ENCODE results near the gene DIAPH2. TPM values are rescaled to one million over a fixed set of nuclear protein-coding genes. Genes with fewer than 3 reads are reported as not detected.

DIAPH2 gene
- total RNA-seq, 4 donors from 2014 or later: 41.8 to 64.5 (median 54.5) TPM

DNA sequence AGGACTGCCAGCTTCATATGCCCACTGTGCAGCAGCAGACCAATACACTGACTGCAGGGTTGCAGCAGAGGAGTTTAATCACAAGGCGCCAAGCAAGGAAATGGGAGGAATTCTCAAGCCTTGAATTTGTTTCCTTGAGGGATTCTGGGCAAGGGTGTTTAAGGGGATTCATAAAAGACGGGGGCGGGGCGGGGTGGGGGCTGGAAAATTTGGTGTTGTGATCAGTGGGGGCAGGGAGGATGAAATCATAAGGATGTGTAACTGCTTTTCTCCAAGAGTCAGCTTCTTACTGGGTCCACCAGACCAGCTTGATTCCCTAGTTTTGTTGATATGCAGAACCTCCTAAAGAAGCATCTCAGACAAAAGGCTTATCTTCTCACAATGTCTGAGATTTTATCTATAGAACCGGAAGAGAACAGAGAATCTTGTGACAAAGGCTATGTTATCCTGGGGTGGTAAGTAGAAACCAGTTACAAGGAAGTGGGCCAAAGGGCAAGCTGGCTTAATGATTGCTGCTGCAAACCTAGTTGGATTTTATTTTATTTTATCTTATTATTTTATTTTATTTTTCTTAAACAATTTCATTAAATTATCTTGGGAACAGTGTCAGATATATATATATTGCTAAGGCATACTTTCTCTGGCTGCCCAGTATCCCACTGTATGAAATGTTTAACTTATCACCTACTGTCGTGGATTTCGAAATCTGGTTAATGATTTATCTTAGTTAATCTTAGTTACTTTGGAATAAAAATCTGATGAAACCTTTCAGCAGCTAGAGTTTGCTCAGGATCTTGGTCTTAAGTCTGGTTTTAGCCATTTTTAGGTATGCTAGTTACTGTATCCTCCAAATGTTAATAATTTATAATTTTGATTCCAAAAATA lies 475.5 kb downstream of the DIAPH2 start:
- Histone ChIP-seq H3K4me3 (no peak overlapping the region), H3K36me3 (no peaks in the 10 kb centered on the region), H3K27ac (replicated peaks in 1 of 4) (no peak overlapping the region), H3K4me1 (peaks cover 0 to 11% (median 0%) of the 10 kb centered on the region in 4 donors), H3K9me3 (no peaks in the 10 kb centered on the region), H3K27me3 (no peaks in the 10 kb centered on the region)
- 52% methylated on average over 7 of the region's 7 CpGs for WGBS
- intact Hi-C loops (cut with DNase I): no loop called here
- DNase-seq (ENCODE audit: extremely low spot score): no peak
- TF ChIP-seq EP300 (IDR thresholded peaks at IDR 0.05) (no peak), POLR2A (IDR thresholded peaks at IDR 0.05; ENCODE audit: low read depth) (no peak), POLR2AphosphoS5 (IDR thresholded peaks at IDR 0.05) (no peak)
- TF ChIP-seq, protein P1, sequence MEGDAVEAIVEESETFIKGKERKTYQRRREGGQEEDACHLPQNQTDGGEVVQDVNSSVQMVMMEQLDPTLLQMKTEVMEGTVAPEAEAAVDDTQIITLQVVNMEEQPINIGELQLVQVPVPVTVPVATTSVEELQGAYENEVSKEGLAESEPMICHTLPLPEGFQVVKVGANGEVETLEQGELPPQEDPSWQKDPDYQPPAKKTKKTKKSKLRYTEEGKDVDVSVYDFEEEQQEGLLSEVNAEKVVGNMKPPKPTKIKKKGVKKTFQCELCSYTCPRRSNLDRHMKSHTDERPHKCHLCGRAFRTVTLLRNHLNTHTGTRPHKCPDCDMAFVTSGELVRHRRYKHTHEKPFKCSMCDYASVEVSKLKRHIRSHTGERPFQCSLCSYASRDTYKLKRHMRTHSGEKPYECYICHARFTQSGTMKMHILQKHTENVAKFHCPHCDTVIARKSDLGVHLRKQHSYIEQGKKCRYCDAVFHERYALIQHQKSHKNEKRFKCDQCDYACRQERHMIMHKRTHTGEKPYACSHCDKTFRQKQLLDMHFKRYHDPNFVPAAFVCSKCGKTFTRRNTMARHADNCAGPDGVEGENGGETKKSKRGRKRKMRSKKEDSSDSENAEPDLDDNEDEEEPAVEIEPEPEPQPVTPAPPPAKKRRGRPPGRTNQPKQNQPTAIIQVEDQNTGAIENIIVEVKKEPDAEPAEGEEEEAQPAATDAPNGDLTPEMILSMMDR (IDR thresholded peaks at IDR 0.05): no peak

DNA sequence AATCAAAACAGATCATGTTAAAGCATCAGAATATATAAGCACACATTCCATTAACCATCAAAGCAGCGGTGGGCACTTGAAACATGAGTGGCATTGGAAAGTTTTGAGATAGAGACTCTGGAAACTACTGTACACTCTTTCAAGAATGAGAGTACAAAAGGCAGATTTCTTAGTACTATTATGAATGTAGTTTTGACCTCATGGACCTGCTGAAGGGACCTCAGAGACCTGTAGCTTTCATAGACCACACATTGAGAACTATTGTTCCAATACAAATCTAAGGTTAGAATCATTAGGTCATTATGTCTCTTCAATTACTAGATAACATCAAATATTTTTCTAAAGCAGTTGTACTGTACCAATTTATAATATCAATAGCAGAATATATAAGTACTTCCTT lies 482.7 kb downstream of the DIAPH2 start:
- 94% methylated on average over 1 of the region's 1 CpG for WGBS
- TF ChIP-seq EP300 (IDR thresholded peaks at IDR 0.05): no peak
- no peak for TF ChIP-seq POLR2A (IDR thresholded peaks at IDR 0.05; ENCODE audit: low read depth)
- TF ChIP-seq, protein P1 (IDR thresholded peaks at IDR 0.05): no peak
- TF ChIP-seq POLR2AphosphoS5 (IDR thresholded peaks at IDR 0.05): no peak

DNA sequence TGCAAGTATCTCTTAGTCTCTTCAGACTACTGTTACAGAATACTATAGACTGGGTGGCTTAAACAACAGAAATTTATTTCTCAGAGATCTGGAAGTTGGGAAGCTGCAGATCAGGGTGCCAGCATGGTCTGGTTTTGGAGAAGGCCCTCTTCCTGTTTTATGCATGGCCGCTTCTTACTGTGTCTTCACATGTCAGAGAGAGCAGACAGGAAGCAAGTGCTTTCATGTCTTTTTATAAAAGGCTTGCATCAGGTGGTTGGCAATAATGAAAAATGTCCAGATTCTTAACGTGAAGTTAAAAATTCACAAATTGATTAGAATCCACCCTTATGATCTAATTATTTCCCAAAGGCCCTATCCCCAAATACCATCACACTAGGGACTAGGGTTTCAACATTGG lies 484.0 kb downstream of the DIAPH2 start:
- intact Hi-C loops (cut with DNase I): no loop called here
- H3K9me3 ChIP-seq: no peaks in the 10 kb centered on the region
- H3K36me3 ChIP-seq: no peaks in the 10 kb centered on the region
- no peak for TF ChIP-seq POLR2A (IDR thresholded peaks at IDR 0.05; ENCODE audit: low read depth)
- no peak for TF ChIP-seq EP300 (IDR thresholded peaks at IDR 0.05)
- no peak for TF ChIP-seq POLR2AphosphoS5 (IDR thresholded peaks at IDR 0.05)
- TF ChIP-seq, protein P1 (IDR thresholded peaks at IDR 0.05): no peak
- H3K4me1 ChIP-seq: no peaks in the 10 kb centered on the region
- no peaks in the 10 kb centered on the region for H3K27me3 ChIP-seq
- H3K4me3 ChIP-seq: no peak overlapping the region
- H3K27ac ChIP-seq (replicated peaks in 1 of 4): no peak overlapping the region
- no peak for DNase-seq (ENCODE audit: extremely low spot score)
- WGBS: 71% methylated on average over 2 of the region's 2 CpGs

More for the DNA sequence above, 482.7 kb downstream of the DIAPH2 start:
- intact Hi-C loops (cut with DNase I): no loop called here
- H3K4me1 ChIP-seq: no peaks in the 10 kb centered on the region
- no peaks in the 10 kb centered on the region for H3K27me3 ChIP-seq
- no peak for DNase-seq (ENCODE audit: extremely low spot score)
- no peaks in the 10 kb centered on the region for H3K36me3 ChIP-seq
- H3K9me3 ChIP-seq: no peaks in the 10 kb centered on the region
- H3K27ac ChIP-seq (replicated peaks in 1 of 4): no peak overlapping the region
- no peak overlapping the region for H3K4me3 ChIP-seq

DNA sequence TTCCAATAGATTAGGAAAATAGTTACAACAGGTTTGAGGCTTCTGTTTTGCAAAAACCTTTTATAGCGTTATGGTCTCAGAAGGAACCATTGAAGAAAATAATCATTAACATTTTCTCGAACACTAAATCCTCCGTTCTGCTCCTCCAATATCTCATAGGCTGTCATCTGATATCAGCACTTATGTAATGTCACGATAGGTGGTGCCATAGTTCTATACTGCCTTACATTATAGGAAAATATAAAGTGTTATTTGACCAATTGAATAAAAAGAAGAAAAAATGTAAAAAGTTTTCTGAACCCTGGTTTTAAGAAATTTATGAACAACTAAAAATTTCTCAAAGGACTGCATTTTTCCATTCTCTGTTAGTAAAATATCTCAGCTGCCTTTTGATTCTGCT lies 490.5 kb downstream of the DIAPH2 start:
- H3K4me3 ChIP-seq: no peak overlapping the region
- no peaks in the 10 kb centered on the region for H3K4me1 ChIP-seq
- no peaks in the 10 kb centered on the region for H3K36me3 ChIP-seq
- 81% methylated on average over 4 of the region's 4 CpGs for WGBS
- H3K9me3 ChIP-seq: no peaks in the 10 kb centered on the region
- intact Hi-C loops (cut with DNase I): no loop called here
- DNase-seq (ENCODE audit: extremely low spot score): no peak
- H3K27me3 ChIP-seq: no peaks in the 10 kb centered on the region
- TF ChIP-seq POLR2AphosphoS5 (IDR thresholded peaks at IDR 0.05): no peak
- no peak for TF ChIP-seq EP300 (IDR thresholded peaks at IDR 0.05)
- no peak for TF ChIP-seq POLR2A (IDR thresholded peaks at IDR 0.05; ENCODE audit: low read depth)
- no peak overlapping the region for H3K27ac ChIP-seq (replicated peaks in 1 of 4)

DNA sequence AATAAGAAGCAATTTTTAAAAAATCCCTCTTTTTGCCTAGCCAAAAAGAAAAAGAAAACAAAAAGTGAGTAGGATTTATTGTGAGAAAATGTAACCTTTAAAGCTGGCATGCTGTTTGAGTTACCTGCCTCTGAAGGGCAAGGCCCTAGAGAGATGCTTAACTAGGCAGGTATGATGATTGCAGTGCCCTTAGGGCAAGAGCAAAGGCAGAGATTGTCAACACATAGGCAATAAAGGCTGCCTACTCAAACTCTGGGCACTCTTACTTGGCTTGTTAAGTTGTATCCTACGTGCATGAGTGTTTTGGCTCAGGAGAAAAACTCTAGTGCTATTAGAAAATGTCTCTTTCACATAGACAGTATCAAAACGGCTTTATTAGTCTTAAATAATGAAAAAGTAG lies 505.0 kb downstream of the DIAPH2 start:
- Histone ChIP-seq H3K4me1 (peaks cover 0 to 6% (median 0%) of the 10 kb centered on the region in 4 donors), H3K4me3 (no peak overlapping the region), H3K36me3 (no peaks in the 10 kb centered on the region), H3K27me3 (no peaks in the 10 kb centered on the region), H3K9me3 (no peaks in the 10 kb centered on the region), H3K27ac (replicated peaks in 1 of 4) (no peak overlapping the region)
- WGBS: 67% methylated on average over 2 of the region's 2 CpGs
- no peak for DNase-seq (ENCODE audit: extremely low spot score)
- intact Hi-C loops (cut with DNase I): no loop called here
- TF ChIP-seq POLR2AphosphoS5 (IDR thresholded peaks at IDR 0.05): no peak
- TF ChIP-seq, protein P1 (IDR thresholded peaks at IDR 0.05): no peak
- TF ChIP-seq POLR2A (IDR thresholded peaks at IDR 0.05; ENCODE audit: low read depth): no peak
- TF ChIP-seq EP300 (IDR thresholded peaks at IDR 0.05): no peak

Measured in esophagus muscularis mucosa (tissue), 4 donors.